Suppressor macrophage treated with lipopolysaccharide for 4 hours (primary cell): Measurements from ENCODE around the gene PTPRN2.
"Not testable (repeated sequence)": the region's sequence is repeated elsewhere in the genome, so short reads cannot be mapped to it uniquely, and the experiment has no call there.

Source experiments
- DNase-seq: peaks from one replicate; pipeline ENCODE4 v3.0.0-alpha.2; 2020

Gene PTPRN2

GRCh38 chr7:158508802-158509385 is 78.7 kb downstream of the PTPRN2 start:
- no peak for DNase-seq

GRCh38 chr7:158508321-158508720 is 79.3 kb downstream of the PTPRN2 start:
- not testable (repeated sequence) for DNase-seq

- DNase-seq, result no peak
These were observed 79.7 kb downstream of the PTPRN2 start for GRCh38 chr7:158507917-158508316.

- DNase-seq, result not testable (repeated sequence)
These were observed 80.4 kb downstream of the PTPRN2 start for GRCh38 chr7:158507175-158507574.

- no peak for DNase-seq
These were observed 81.0 kb downstream of the PTPRN2 start for GRCh38 chr7:158506626-158507025.

GRCh38 chr7:158505683-158506082 is 81.9 kb downstream of the PTPRN2 start:
- no peak for DNase-seq

- no peak for DNase-seq
These were observed 85.4 kb downstream of the PTPRN2 start for GRCh38 chr7:158502068-158502750.

GRCh38 chr7:158501393-158502067 is 86.1 kb downstream of the PTPRN2 start:
- no peak for DNase-seq

- DNase-seq, result no peak
These were observed 87.0 kb downstream of the PTPRN2 start for GRCh38 chr7:158500651-158501052.

- DNase-seq, result no peak
These were observed 88.6 kb downstream of the PTPRN2 start for GRCh38 chr7:158499082-158499455.

GRCh38 chr7:158498443-158499081 is 89.1 kb downstream of the PTPRN2 start:
- no peak for DNase-seq

GRCh38 chr7:158497627-158498026 is 90.0 kb downstream of the PTPRN2 start:
- no peak for DNase-seq

GRCh38 chr7:158495786-158496185 is 91.8 kb downstream of the PTPRN2 start:
- peak; percentile 3 for DNase-seq

- DNase-seq, result no peak
These were observed 92.4 kb downstream of the PTPRN2 start for GRCh38 chr7:158495216-158495615.

- DNase-seq, result no peak
These were observed 93.0 kb downstream of the PTPRN2 start for GRCh38 chr7:158494643-158495042.

- DNase-seq, result no peak
These were observed 93.4 kb downstream of the PTPRN2 start for GRCh38 chr7:158494162-158494586.

- DNase-seq, result no peak
These were observed 95.3 kb downstream of the PTPRN2 start for GRCh38 chr7:158492367-158492764.

- DNase-seq, result no peak
These were observed 96.5 kb downstream of the PTPRN2 start for GRCh38 chr7:158491094-158491493.

GRCh38 chr7:158490171-158490782 is 97.3 kb downstream of the PTPRN2 start:
- no peak for DNase-seq

GRCh38 chr7:158489462-158490155 is 98.0 kb downstream of the PTPRN2 start:
- DNase-seq, result no peak

GRCh38 chr7:158488181-158488971 is 99.2 kb downstream of the PTPRN2 start:
- no peak for DNase-seq

- DNase-seq, result no peak
These were observed 99.9 kb downstream of the PTPRN2 start for GRCh38 chr7:158487631-158488151.
